GM12878 (cell line): ENCODE measurements around the gene TRPC4. TPM values are rescaled to one million over a fixed set of nuclear protein-coding genes. Genes with fewer than 3 reads are reported as not detected.

Experiments
- ATAC-seq: fragments of 200-7000 bp; cut with Tn5 transposase; 3 replicates; pipeline ENCODE4 v1.9.1; 2020; ENCODE audit warnings: mild to moderate bottlenecking, moderate library complexity
- BruUV-seq: library from RNA; stranded (reverse); fragments of 400-500 nt; replicated peaks from 2 replicates; lab custom pipeline; 2021; lab: Mats Ljungman, UMichigan
- CTCF ChIA-PET: fragments of 300-600 bp; sonication (Branson Sonifier 250); formaldehyde crosslinking; extraction: SDS; loops from one replicate; lab custom pipeline; 2021; ENCODE audit warnings: inconsistent platforms; lab: Yijun Ruan, JAX
- POLR2A ChIA-PET: fragments of 350-600 bp; formaldehyde crosslinking; extraction: SDS; loops from one replicate; lab custom pipeline; 2021; ENCODE audit warnings: inconsistent platforms; lab: Charles Lee
- RAD21 ChIA-PET: fragments of 300-600 bp; sonication (Branson Sonifier 250); formaldehyde crosslinking; loops from one replicate; lab custom pipeline; 2023; ENCODE audit warnings: antibody characterized with exemption; ENCODE audit not compliant: unreplicated experiment; lab: Charles Lee
- SMC1A ChIA-PET: fragments of 300-600 bp; sonication (Branson Sonifier 250); formaldehyde crosslinking; loops from one replicate; lab custom pipeline; 2023; ENCODE audit not compliant: unreplicated experiment, uncharacterized antibody; lab: Charles Lee
- DNase-seq: peaks from one replicate; pipeline ENCODE4 v3.0.0-alpha.2; 2011; ENCODE audit warnings: low read depth, low spot score
- FAIRE-seq: peaks from 3 replicates; lab custom pipeline; 2011; peaks lifted over from hg19 to GRCh38; lab: Jason Lieb, UNC
- H2AFZ ChIP-seq: 2 replicates; pipeline ENCODE4 v1.6.0; 2011; ENCODE audit warnings: low read depth, low read length, control low read depth; ENCODE audit not compliant: control insufficient read depth
- H3K27ac ChIP-seq: 2 replicates; pipeline ENCODE4 v1.5.1; 2011; ENCODE audit warnings: control low read depth; ENCODE audit not compliant: control insufficient read depth, insufficient read depth
- H3K27me3 ChIP-seq, 2 experiments: replicated peaks in 1 of 2; 2 replicates each; pipeline versions ENCODE4 v1.6.0 to v1.6.1; 2011; ENCODE audit warnings: low read length in 1 of 2; ENCODE audit not compliant: control insufficient read depth in 2 of 2, insufficient read depth in 2 of 2
- H3K36me3 ChIP-seq, 2 experiments: 2 replicates each; pipeline ENCODE4 v1.5.1; 2011; ENCODE audit warnings: low read length in 1 of 2; ENCODE audit not compliant: control insufficient read depth in 2 of 2, insufficient read depth in 2 of 2
- H3K4me1 ChIP-seq: 2 replicates; pipeline ENCODE4 v1.6.1; 2011; ENCODE audit warnings: mild to moderate bottlenecking, low read length, moderate library complexity, mixed read lengths; ENCODE audit not compliant: control insufficient read depth, insufficient read depth
- H3K4me2 ChIP-seq: 2 replicates; pipeline ENCODE4 v1.6.0; 2011; ENCODE audit warnings: control low read depth; ENCODE audit not compliant: control insufficient read depth, insufficient read depth
- H3K4me3 ChIP-seq: fragments of 200-600 bp; sonication (generic); 2 replicates; pipeline ENCODE4 v1.5.1; 2016
- H3K79me2 ChIP-seq: 2 replicates; pipeline ENCODE4 v1.6.0; 2011; ENCODE audit warnings: low read length; ENCODE audit not compliant: control insufficient read depth, insufficient read depth
- H3K9ac ChIP-seq: 2 replicates; pipeline ENCODE4 v1.8.0; 2011; ENCODE audit warnings: low read length, control low read depth, mixed read lengths; ENCODE audit not compliant: control insufficient read depth, insufficient read depth
- H3K9me3 ChIP-seq: replicated peaks from 3 replicates; pipeline ENCODE4 v1.5.1; 2011; ENCODE audit warnings: mild to moderate bottlenecking, low read length; ENCODE audit not compliant: control insufficient read depth, insufficient read depth
- H4K20me1 ChIP-seq: 2 replicates; pipeline ENCODE4 v1.6.0; 2011; ENCODE audit not compliant: control insufficient read depth, insufficient read depth
- ATF3 ChIP-seq: IDR thresholded peaks from 2 replicates; pipeline ENCODE4 v1.6.1; 2011; ENCODE audit warnings: low read depth, mild to moderate bottlenecking, low read length, moderate library complexity, borderline replicate concordance; ENCODE audit errors: extremely low read depth
- BCL11A ChIP-seq: IDR thresholded peaks from 2 replicates; pipeline ENCODE4 v1.6.1; 2011; ENCODE audit warnings: low read depth, low read length
- BMI1 ChIP-seq: fragments of 450-650 bp; IDR thresholded peaks from 2 replicates; pipeline ENCODE4 v1.6.1; 2016; ENCODE audit warnings: mild to moderate bottlenecking, moderate library complexity, borderline replicate concordance
- EGR1 ChIP-seq, 2 experiments: IDR thresholded peaks; 1 replicate in 1 of 2; 2 replicates in 1 of 2; pipeline ENCODE4 v1.6.1; 2011 to 2012; ENCODE audit warnings: low read depth in 2 of 2, low read length in 2 of 2, borderline replicate concordance in 1 of 2, mild to moderate bottlenecking in 1 of 2, moderate library complexity in 1 of 2
- IKZF1 ChIP-seq: fragments of 450-650 bp; conservative IDR thresholded peaks from 2 replicates; pipeline ENCODE4 v1.6.1; 2017; ENCODE audit warnings: antibody characterized with exemption, mild to moderate bottlenecking
- PKNOX1 ChIP-seq: fragments of 450-650 bp; IDR thresholded peaks from 2 replicates; pipeline ENCODE4 v1.6.1; 2016; ENCODE audit warnings: mild to moderate bottlenecking
- POLR2AphosphoS2 ChIP-seq: IDR thresholded peaks from 2 replicates; pipeline ENCODE4 v1.6.1; 2011; ENCODE audit warnings: low read depth, mild to moderate bottlenecking, low read length, improper control_type of control experiment, moderate library complexity
- RAD21 ChIP-seq: IDR thresholded peaks from 2 replicates; pipeline ENCODE4 v1.6.1; 2011; ENCODE audit warnings: mild to moderate bottlenecking, low read depth, low read length, moderate library complexity; ENCODE audit not compliant: insufficient read depth
- SIX5 ChIP-seq: IDR thresholded peaks from 2 replicates; pipeline ENCODE4 v1.6.1; 2011; ENCODE audit warnings: mild to moderate bottlenecking, low read depth, low read length, moderate library complexity; ENCODE audit not compliant: severe bottlenecking
- SMAD5 ChIP-seq: IDR thresholded peaks from 2 replicates; pipeline ENCODE4 v1.6.1; 2016; ENCODE audit warnings: antibody characterized with exemption, low read depth
- SMARCA5 ChIP-seq: fragments of 450-650 bp; IDR thresholded peaks from 2 replicates; pipeline ENCODE4 v1.6.1; 2017; ENCODE audit warnings: mild to moderate bottlenecking
- SPI1 ChIP-seq: IDR thresholded peaks from 2 replicates; pipeline ENCODE4 v1.6.1; 2011; ENCODE audit warnings: low read depth, mild to moderate bottlenecking, low read length, moderate library complexity, borderline replicate concordance; ENCODE audit not compliant: insufficient read depth
- STAT3 ChIP-seq: IDR thresholded peaks from 2 replicates; pipeline ENCODE4 v1.6.1; 2011; ENCODE audit warnings: low read depth, low read length, improper control_type of control experiment
- USF2 ChIP-seq: IDR thresholded peaks from 2 replicates; pipeline ENCODE4 v1.6.1; 2011; ENCODE audit warnings: low read depth, low read length, improper control_type of control experiment, borderline replicate concordance
- ZNF687 ChIP-seq: fragments of 450-650 bp; IDR thresholded peaks from 2 replicates; pipeline ENCODE4 v1.6.1; 2017; ENCODE audit warnings: mild to moderate bottlenecking, moderate library complexity
- WGBS: methylation state at CpG from one replicate; pipeline ENCODE4 v1.1.6; 2016; ENCODE audit warnings: low lambda C conversion rate; ENCODE audit not compliant: insufficient replicate concordance, insufficient coverage; ENCODE audit errors: missing lambda C conversion rate; 5-methylcytosine and 5-hydroxymethylcytosine counted together
- in situ Hi-C: fragments of 300-500 bp; cut with MboI; formaldehyde crosslinking; loops from 9 replicates; pipeline ENCODE4 v1.14.3; 2018; ENCODE audit warnings: mixed read lengths
- intact Hi-C: fragments of 100-400 bp; cut with micrococcal nuclease; formaldehyde crosslinking; loops from one replicate; pipeline ENCODE4 v1.14.2; 2022; ENCODE audit not compliant: unreplicated experiment
- polyA plus RNA-seq, 11 experiments: library from polyadenylated mRNA; depleted of rRNA in 4 of 11; unstranded in 6 of 11; stranded (reverse) in 5 of 11; fragments of >200 nt; fragmentation: Nextera tagmentation in 4 of 11; fragmentation: Illumina TruSeq in 1 of 11; extraction: Ambion mirVana in 4 of 11; extraction: Trizol in 1 of 11; gene quantifications; 1 replicate in 1 of 11; 2 replicates in 10 of 11; pipeline versions ENCODE4 v1.2.1 to v1.2.3, GENCODE V29; 2011 to 2016; ENCODE audit warnings: inconsistent platforms in 2 of 11, missing spikeins in 2 of 11, low read depth in 1 of 11
- total RNA-seq, 4 experiments: library from RNA; depleted of rRNA in 3 of 4; stranded (reverse); fragments of >200 nt in 3 of 4; fragmentation: Illumina TruSeq in 1 of 4; extraction: Trizol in 1 of 4; gene quantifications; 2 replicates each; pipeline versions ENCODE4 v1.2.1 to v1.2.3, GENCODE V29; 2013 to 2021

TRPC4 gene
- total and polyA plus RNA-seq, 10 of the 15 experiments (the other 5 are each of a cell fraction or from before 2014, with no cell fraction given) = not detected

- TF ChIP-seq ATF3 = no peak
- no peak for TF ChIP-seq SPI1
- TF ChIP-seq POLR2AphosphoS2 = no peak
- TF ChIP-seq STAT3 = no peak
- TF ChIP-seq ZNF687 = no peak
- TF ChIP-seq BCL11A = no peak
- no peak for TF ChIP-seq IKZF1
- TF ChIP-seq RAD21 = no peak
Observed at GRCh38 chr13:37863708-37864107, 5.9 kb downstream of the TRPC4 start (continued).

GRCh38 chr13:37835392-37835791 is 34.2 kb downstream of the TRPC4 start:
- ChIA-PET POLR2A (no interaction called here), SMC1A (no interaction called here), RAD21 (no interaction called here), CTCF (no interaction called here)
- no peaks in the 10 kb centered on the region for H3K27me3 ChIP-seq
- ATAC-seq = no peak
- no peaks in the 10 kb centered on the region for H3K36me3 ChIP-seq
- no peak overlapping the region for H2AFZ ChIP-seq
- no peaks in the 10 kb centered on the region for H3K9me3 ChIP-seq
- intact Hi-C loops (no loop called here), in situ Hi-C loops (no loop called here)
- H4K20me1 ChIP-seq = no peaks in the 10 kb centered on the region
- H3K79me2 ChIP-seq = no peaks in the 10 kb centered on the region
- WGBS = 31% methylated on average over 4 of the region's 4 CpGs
- no peak for FAIRE-seq
- no peak overlapping the region for H3K4me3 ChIP-seq
- no peaks in the 10 kb centered on the region for H3K4me1 ChIP-seq
- H3K9ac ChIP-seq = no peak overlapping the region
- DNase-seq = no peak
- no TSS peak for BruUV-seq
- no peak overlapping the region for H3K27ac ChIP-seq
- no peak overlapping the region for H3K4me2 ChIP-seq
- TF ChIP-seq BMI1 = no peak
- no peak for TF ChIP-seq USF2
- TF ChIP-seq SMAD5 = no peak
- TF ChIP-seq EGR1 (IDR thresholded peaks at IDR 0.05; ENCODE audit: borderline replicate concordance in 1 of 2, low read depth in 2 of 2, low read length in 2 of 2) = no peak
- no peak for TF ChIP-seq SIX5
- TF ChIP-seq SMARCA5 = no peak
- no peak for TF ChIP-seq PKNOX1
